ENCODE results near the gene MEGF8. TPM values are rescaled to one million over a fixed set of nuclear protein-coding genes. Genes with fewer than 3 reads are reported as not detected.

MEGF8 gene
- total and polyA plus RNA-seq, 2 of the 13 experiments (the other 11 are each of a cell fraction or from before 2014, with no cell fraction given) = 4.0 to 8.8 TPM

- peak; percentile 97 for TF ChIP-seq CTCF (CRISPR knock-in tag; IDR thresholded peaks at IDR 0.05)
- peak; percentile 56 for TF ChIP-seq HNF1B (CRISPR knock-in tag; IDR thresholded peaks at IDR 0.05)
- peak; percentile 26; the same call in 1 of the 2 replicates for TF ChIP-seq ZBTB39 (CRISPR knock-in tag; IDR thresholded peaks at IDR 0.05)
- 0 out of 2 replicates have a peak, but pooled peaks have one; percentile 24 for TF ChIP-seq TRAFD1 (CRISPR knock-in tag; IDR thresholded peaks at IDR 0.05; ENCODE audit: borderline replicate concordance)
- TF ChIP-seq XRCC5 (optimal IDR thresholded peaks at IDR 0.05; ENCODE audit: low read length) = peak; percentile 92
- no peak for TF ChIP-seq FOXA1 (IDR thresholded peaks at IDR 0.05)
- TF ChIP-seq FOXA1 (CRISPR knock-in tag; IDR thresholded peaks at IDR 0.05) = peak; percentile 68; the same call in 1 of the 2 replicates
- 0 out of 2 replicates have a peak, but pooled peaks have one; percentile 12 for TF ChIP-seq HIC2 (CRISPR knock-in tag; IDR thresholded peaks at IDR 0.05; ENCODE audit: low read depth)
- TF ChIP-seq LCORL (IDR thresholded peaks at IDR 0.05) = no peak
- TF ChIP-seq LCORL (CRISPR knock-in tag; IDR thresholded peaks at IDR 0.05) = 0 out of 2 replicates have a peak, but pooled peaks have one; percentile 29
- TF ChIP-seq ZNF598 (CRISPR knock-in tag; IDR thresholded peaks at IDR 0.05; ENCODE audit: borderline replicate concordance) = no peak; the same call in 1 of the 2 replicates
- peak; percentile 94 for TF ChIP-seq AKAP8 (CRISPR knock-in tag; IDR thresholded peaks at IDR 0.05)
- TF ChIP-seq ZNF784 (CRISPR knock-in tag; IDR thresholded peaks at IDR 0.05; ENCODE audit: borderline replicate concordance) = peak; percentile 88; the same call in 1 of the 2 replicates
- peak; percentile 76 for TF ChIP-seq THAP11 (CRISPR knock-in tag; IDR thresholded peaks at IDR 0.05)
- TF ChIP-seq SALL1 (CRISPR knock-in tag; IDR thresholded peaks at IDR 0.05) = peak; percentile 54; the same call in 1 of the 2 replicates
- 0 out of 2 replicates have a peak, but pooled peaks have one; percentile 21 for TF ChIP-seq KDM2A (CRISPR knock-in tag; IDR thresholded peaks at IDR 0.05; ENCODE audit: borderline replicate concordance, low read depth)
- peak; percentile 67 for TF ChIP-seq RAD21 (CRISPR knock-in tag; IDR thresholded peaks at IDR 0.05)
- TF ChIP-seq GZF1 (CRISPR knock-in tag; IDR thresholded peaks at IDR 0.05) = no peak
- TF ChIP-seq TMF1 (CRISPR knock-in tag; IDR thresholded peaks at IDR 0.05; ENCODE audit: low read depth) = no peak
Observed at GRCh38 chr19:42295831-42296525, 29.5 kb upstream of the MEGF8 start (continued).
